A172 (cell line): ENCODE results near the gene MCRS1. TPM values are rescaled to one million over a fixed set of nuclear protein-coding genes. Genes with fewer than 3 reads are reported as not detected.

ENCODE experiments used
- DNase-seq: peaks from one replicate; pipeline ENCODE4 v3.0.0-alpha.2; 2015; ENCODE audit warnings: low spot score
- total RNA-seq: library from RNA; depleted of rRNA; stranded (reverse); fragments of >200 nt; shearing (Covaris generic); gene quantifications from 2 replicates; pipeline ENCODE4 v1.2.3, GENCODE V29; 2014

MCRS1 gene
- total RNA-seq, 1 experiment from 2014 or later, result 66.5 TPM

DNA sequence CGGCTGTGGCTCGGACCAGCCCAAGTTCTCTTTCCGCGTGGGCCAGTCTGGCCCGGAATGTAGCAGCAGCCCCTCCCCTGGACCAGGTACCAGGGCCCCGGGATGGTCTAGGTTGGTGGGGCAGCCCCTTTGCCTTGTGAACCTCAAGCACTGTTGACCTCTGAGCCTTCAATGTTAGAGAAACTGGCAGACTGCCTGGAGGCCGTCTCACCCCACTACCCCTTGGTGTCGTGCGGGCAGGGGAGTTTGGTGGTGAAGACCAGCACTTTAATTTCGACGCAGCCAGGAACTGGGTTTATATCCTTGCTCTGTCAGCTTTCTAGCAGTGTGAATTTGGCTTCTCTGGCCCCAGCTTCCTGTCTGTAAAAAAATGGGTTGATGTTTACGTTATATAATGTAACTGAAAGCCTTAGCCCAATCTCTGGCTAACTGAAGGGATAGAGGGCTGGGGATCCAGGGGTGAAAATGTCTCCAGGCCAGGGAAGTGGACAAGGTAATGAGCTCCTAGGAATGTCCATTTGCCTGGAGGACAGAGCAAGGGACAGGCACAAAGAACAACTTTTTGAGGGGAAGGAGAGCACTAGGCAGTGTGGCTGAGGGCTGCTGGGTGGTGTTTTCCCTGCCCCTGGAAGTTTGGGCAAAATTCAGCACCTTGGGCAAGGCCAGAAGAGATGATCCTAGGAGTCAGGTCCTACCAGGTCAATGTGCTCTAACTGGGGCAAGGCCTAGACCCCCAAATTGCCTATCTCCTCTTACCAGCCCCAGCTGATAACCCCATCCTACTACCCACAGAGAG, 11.4 kb downstream of the MCRS1 start:
- DNase-seq, result no peak

DNA sequence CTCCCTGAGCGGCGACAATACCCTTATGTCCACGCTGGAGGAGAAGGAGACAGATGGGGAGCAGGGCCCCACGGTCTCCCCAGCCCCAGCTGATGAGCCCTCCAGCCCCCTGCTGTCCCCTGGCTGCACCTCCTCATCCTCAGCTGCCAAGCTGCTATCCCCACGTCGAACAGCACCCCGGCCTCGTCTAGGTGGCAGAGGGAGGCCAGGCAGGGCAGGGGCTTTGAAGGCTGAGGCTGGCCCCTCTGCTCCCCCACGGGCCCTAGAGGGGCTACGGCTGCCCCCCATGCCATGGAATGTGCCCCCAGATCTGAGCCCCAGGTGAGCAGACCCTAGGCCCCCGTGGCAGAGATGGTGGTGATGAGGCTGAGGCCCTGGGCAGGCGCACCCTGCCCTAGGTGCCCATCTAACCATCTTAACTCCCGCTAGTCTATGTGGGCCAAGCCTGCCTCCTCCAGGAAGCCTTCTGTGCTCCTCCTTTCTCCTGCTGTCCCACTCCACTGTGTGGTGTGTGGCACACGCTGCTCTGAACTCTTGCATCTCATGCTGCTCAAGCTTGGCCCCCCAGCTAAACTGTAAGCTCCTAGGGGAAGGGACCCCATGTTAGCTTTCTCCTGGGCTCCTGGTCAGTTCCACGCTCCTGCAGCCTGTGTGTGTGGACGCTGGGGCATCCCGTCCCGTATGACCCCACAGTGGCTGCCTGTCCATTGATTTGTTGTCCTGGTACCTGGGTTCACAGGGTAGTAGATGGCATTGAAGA, 12.1 kb downstream of the MCRS1 start:
- no peak for DNase-seq

- DNase-seq, result no peak
Measured at GRCh38 chr12:49554266-49554665, 13.7 kb downstream of the MCRS1 start.

- DNase-seq, result peak; percentile 18
Measured at GRCh38 chr12:49553512-49554088, 14.3 kb downstream of the MCRS1 start.

DNA sequence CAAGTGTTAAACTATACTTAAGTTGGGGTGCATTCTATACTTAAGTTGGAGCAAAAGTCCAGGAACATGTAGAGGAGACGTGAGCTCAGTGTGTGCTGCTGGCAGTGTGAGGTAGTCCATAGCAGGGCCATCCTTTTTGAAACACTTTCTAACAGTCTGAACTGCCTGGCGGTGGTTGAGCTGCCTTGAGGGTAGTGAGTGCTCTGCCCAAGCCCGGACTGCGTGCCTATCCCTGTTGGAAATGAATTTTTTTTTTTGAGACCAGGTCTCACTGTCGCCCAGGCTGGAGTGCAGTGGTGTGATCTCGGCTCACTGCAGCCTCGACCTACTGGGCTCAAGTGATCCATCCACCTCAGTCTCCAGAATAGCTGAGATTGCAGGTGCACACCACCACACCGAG, 15.0 kb downstream of the MCRS1 start:
- DNase-seq, result no peak

DNA sequence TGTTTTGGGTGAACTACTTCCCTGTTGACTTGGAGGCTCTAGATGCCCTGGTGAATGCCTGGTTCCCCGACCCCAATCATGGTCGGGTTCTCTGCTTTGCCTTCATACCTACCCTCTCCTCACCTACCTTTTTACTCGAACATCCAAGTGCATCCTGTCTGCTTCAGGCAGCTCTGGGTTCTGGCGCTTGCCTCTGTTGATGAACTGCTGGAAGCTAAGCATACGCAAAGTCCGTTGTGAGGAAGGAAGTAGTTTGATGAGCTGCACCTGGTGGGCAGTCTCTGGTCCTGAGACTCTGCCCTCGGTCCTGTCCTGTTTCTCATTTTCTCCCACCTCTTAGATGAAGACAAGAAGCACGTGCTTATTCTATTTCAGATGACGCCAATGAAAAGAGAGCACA, 15.5 kb downstream of the MCRS1 start:
- DNase-seq, result no peak

DNA sequence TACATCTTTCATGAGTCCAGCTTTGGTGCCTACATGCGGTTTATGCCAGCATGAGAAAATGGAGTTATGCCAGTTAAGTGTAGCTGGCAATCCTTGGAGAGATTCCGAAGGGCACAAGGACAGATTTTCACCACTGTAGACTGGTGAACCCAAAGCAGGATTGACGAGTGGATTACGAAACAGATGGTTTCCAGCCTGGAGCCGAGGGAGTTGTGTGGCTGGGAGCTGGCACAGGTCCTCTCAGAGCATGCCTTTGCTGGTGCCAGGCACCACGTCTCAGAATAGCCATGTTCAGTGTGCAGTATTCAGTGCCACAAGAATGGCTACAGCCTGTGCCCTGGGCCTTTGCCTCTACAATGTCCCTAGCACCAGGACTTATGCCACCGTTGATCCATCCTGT, 15.9 kb downstream of the MCRS1 start:
- DNase-seq, result no peak

DNA sequence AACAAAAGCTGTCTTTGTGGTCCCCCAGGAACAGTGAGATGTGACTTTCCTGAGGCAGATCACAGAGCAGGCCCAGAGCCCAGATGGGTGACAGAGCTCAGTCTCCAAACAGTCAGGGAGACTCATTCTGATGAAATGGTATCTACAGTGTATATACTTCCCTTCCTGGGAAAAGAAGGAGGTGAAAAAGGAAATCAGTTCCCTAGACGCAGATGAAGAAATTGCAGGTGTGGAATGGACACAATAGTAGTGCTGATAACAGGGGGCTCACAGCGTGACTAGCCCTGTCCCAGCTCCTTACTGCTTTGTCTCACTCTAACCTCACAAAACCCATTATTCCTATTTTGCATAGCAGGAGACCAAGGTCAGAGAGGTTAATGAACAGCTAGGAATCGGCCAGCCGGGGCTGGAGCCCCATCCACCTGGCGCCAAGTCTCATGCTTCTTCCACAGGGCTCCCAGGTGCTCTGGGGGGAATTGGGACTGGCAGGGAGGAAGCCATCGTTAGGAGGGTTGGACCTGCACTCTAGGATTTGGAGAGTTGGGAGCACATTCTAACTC, 17.2 kb downstream of the MCRS1 start:
- DNase-seq, result no peak

GRCh38 chr12:49549735-49550692, 17.9 kb downstream of the MCRS1 start:
- DNase-seq, result no peak

DNA sequence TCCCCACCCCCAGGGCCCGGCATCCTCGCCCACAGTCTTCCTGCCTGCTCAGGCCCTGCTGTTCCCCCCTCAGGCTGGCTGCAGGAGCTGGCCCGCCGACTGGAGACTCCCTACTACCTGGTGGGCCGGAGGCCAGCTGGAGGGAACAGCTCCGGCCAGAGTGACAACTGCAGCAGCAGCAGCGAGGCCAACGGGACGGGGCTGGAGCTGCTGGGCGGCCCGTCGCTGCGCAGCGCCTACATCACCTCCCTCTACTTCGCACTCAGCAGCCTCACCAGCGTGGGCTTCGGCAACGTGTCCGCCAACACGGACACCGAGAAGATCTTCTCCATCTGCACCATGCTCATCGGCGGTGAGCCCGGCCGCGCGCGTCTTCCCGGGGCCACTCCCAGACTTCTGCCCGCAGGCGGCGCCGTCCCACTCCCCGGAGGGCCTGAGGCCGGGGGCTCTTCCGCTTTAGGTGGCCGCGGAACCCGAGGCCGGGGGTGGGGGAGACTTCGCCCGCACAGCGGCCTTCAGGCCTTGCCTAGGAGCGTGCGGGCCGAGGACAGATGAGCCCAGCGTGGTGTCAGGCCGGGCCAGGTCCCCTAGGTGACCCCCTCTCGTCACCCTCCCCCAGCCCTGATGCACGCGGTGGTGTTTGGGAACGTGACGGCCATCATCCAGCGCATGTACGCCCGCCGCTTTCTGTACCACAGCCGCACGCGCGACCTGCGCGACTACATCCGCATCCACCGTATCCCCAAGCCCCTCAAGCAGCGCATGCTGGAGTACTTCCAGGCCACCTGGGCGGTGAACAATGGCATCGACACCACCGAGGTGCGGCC, 18.9 kb downstream of the MCRS1 start:
- DNase-seq, result no peak

DNA sequence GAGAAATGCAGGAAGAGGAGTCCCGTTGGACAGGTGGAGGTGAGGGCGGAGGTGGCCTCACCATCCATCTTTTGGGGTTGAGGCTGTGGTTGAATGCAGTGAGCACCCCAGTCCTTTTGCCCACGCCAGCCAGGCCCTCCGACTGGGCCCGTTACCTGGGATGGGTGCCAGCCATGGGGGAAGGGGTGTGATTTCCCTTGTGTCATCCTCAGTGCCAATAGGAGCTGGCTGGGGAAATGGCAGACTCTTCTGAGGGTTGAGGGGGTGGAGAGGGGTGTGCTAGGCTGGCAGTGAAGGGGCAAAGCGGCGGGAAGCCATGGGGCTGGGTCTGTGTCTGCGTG, 19.5 kb downstream of the MCRS1 start:
- DNase-seq, result no peak

GRCh38 chr12:49547090-49547690, 20.8 kb downstream of the MCRS1 start:
- DNase-seq, result no peak

DNA sequence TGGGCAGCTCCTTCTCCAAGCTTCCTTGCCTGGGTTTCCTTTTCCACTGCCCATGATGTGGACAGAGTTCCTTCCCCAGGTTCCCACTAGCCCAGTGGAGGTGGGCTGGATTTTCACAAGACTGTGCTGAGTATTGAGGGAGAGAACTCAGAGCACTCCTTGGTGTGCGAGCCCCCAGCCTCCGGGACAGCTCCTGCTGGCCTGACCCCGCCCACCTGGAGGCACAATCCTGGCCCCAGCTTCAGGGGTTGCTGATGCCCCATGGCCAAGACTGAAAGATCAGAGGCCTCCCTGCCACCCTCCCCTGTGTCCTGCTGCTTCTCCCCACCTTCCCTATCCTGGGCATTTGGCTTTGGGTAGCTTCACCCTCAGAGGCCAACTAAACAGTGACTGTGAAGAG, 21.5 kb downstream of the MCRS1 start:
- DNase-seq, result no peak

GRCh38 chr12:49545815-49546214, 22.1 kb downstream of the MCRS1 start:
- no peak for DNase-seq

DNA sequence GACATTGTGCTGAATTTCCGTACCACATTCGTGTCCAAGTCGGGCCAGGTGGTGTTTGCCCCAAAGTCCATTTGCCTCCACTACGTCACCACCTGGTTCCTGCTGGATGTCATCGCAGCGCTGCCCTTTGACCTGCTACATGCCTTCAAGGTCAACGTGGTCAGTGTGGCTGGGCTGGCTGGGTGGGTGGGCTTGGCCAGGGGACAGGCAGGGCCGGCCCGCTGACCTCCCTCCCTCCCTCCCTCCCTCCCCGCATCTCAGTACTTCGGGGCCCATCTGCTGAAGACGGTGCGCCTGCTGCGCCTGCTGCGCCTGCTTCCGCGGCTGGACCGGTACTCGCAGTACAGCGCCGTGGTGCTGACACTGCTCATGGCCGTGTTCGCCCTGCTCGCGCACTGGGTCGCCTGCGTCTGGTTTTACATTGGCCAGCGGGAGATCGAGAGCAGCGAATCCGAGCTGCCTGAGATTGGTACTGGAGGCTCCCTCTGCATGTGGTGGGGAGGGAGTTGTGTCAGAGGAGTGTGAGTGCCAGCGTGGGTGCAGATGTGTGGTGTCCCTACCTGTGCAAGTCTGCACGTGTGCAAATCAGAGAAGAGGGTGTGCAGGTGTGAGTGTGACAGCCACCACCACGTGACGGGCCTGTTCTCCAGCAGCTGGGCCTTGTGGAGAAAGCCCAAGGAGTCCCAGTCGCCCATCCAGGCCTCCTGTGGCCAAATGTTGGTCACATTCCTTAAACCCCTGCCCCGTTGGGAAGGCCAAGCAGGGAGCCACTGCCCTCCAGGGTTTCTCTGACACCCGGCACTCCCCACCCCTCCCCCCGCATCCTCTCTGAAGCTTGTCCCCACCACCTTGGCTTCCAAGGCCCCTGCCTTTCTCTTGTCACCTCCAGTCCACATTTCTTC, 23.8 kb downstream of the MCRS1 start:
- DNase-seq, result no peak

DNA sequence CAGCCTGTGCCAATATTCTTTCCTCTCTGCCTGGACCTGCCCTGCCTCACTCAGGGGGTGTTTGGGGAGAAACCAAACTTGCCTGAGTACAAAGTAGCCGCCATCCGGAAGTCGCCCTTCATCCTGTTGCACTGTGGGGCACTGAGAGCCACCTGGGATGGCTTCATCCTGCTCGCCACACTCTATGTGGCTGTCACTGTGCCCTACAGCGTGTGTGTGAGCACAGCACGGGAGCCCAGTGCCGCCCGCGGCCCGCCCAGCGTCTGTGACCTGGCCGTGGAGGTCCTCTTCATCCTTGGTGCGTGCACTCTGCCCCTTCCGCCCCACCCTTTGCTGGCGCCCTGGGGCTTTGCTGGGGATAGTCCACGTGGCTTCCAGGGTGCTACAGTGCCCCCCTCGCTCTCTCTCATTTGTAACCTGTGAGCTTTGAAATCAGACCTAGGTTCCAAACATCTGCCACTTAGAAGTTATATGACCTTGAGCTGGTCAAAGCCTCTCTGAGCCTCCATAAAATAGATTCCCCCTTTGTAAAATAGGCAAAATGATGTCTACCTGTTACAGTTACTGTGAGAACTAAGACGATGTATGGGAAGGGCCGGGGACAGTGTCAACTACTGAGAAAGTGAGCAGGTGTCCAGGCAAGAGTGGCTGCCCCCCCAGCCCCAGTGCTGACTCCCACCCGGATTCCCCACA, 24.6 kb downstream of the MCRS1 start:
- no peak for DNase-seq

- no peak for DNase-seq
Measured at GRCh38 chr12:49542592-49543160, 25.3 kb downstream of the MCRS1 start.

DNA sequence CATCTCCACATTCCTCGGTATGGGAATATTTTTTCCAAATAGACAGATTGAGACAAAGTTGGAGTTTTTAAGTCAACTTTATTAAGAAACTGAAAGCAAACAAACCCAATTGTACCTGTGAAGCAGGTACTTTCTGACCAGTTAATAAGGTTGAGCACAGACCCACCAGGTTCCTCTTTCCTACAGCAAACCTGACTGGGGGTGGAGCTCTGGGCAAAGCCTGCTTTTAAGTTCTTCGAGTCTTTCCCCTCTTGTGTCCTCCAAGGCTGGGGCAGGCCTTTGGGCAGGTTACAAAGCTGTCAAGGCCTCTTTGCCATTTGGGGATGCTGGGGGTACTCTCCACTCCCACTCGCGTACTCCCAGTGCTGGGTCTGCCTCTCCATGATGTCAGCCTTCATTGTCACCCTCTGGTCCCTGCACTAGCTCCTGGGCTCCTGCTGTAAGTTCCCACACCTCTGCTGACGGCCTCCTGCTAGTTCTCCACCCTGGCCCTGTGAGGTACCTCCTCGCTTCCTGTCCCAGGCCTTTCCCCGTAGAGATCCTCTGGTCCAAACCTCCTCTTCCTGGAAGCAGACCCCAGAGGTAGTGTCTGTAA, 25.9 kb downstream of the MCRS1 start:
- DNase-seq, result no peak
